ENCODE results near the gene NCOA7.

NCOA7 gene

DNA sequence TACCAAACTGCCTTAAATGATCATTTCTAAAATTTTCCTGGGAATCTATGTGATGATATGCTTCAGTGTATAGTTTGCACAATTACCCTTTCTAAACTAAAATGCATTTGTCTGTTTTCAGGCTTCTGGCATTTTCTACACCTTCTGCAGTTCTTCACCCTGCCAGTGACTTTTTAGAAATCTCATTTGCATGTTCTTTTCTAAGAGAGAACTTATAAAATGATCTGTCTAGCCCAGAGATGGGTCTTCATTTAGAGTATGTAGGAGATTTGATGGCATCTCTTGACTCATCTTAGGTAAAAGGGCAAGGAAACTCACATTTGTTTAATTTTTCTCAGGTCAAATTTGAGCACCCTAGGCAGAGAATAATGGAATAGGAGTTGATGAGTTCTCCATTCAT lies 17.8 kb downstream of the NCOA7 start:
- no peak for ATAC-seq
- TF ChIP-seq PPARA (CRISPR knock-in tag; IDR thresholded peaks at IDR 0.05; ENCODE audit: borderline replicate concordance) = no peak
- no peak for TF ChIP-seq ZNF70 (CRISPR knock-in tag; IDR thresholded peaks at IDR 0.05)
- TF ChIP-seq SNAI2 (CRISPR knock-in tag; IDR thresholded peaks at IDR 0.05) = no peak
- TF ChIP-seq TOX (CRISPR knock-in tag; IDR thresholded peaks at IDR 0.05; ENCODE audit: borderline replicate concordance) = no peak
- TF ChIP-seq ZNF8 (CRISPR knock-in tag; IDR thresholded peaks at IDR 0.05) = no peak
- TF ChIP-seq OSR1 (CRISPR knock-in tag; IDR thresholded peaks at IDR 0.05) = no peak
- TF ChIP-seq, protein P1, sequence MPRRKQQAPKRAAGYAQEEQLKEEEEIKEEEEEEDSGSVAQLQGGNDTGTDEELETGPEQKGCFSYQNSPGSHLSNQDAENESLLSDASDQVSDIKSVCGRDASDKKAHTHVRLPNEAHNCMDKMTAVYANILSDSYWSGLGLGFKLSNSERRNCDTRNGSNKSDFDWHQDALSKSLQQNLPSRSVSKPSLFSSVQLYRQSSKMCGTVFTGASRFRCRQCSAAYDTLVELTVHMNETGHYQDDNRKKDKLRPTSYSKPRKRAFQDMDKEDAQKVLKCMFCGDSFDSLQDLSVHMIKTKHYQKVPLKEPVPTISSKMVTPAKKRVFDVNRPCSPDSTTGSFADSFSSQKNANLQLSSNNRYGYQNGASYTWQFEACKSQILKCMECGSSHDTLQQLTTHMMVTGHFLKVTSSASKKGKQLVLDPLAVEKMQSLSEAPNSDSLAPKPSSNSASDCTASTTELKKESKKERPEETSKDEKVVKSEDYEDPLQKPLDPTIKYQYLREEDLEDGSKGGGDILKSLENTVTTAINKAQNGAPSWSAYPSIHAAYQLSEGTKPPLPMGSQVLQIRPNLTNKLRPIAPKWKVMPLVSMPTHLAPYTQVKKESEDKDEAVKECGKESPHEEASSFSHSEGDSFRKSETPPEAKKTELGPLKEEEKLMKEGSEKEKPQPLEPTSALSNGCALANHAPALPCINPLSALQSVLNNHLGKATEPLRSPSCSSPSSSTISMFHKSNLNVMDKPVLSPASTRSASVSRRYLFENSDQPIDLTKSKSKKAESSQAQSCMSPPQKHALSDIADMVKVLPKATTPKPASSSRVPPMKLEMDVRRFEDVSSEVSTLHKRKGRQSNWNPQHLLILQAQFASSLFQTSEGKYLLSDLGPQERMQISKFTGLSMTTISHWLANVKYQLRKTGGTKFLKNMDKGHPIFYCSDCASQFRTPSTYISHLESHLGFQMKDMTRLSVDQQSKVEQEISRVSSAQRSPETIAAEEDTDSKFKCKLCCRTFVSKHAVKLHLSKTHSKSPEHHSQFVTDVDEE (CRISPR knock-in tag; IDR thresholded peaks at IDR 0.05) = no peak
- no peak for TF ChIP-seq BACH2 (CRISPR knock-in tag; IDR thresholded peaks at IDR 0.05; ENCODE audit: borderline replicate concordance)
- TF ChIP-seq, protein P2, sequence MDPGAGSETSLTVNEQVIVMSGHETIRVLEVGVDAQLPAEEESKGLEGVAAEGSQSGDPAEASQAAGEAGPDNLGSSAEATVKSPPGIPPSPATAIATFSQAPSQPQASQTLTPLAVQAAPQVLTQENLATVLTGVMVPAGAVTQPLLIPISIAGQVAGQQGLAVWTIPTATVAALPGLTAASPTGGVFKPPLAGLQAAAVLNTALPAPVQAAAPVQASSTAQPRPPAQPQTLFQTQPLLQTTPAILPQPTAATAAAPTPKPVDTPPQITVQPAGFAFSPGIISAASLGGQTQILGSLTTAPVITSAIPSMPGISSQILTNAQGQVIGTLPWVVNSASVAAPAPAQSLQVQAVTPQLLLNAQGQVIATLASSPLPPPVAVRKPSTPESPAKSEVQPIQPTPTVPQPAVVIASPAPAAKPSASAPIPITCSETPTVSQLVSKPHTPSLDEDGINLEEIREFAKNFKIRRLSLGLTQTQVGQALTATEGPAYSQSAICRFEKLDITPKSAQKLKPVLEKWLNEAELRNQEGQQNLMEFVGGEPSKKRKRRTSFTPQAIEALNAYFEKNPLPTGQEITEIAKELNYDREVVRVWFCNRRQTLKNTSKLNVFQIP (CRISPR knock-in tag; IDR thresholded peaks at IDR 0.05; ENCODE audit: borderline replicate concordance, low read depth) = no peak
- TF ChIP-seq TCF4 (CRISPR knock-in tag; IDR thresholded peaks at IDR 0.05; ENCODE audit: borderline replicate concordance) = no peak
- TF ChIP-seq GLIS3 (CRISPR knock-in tag; IDR thresholded peaks at IDR 0.05) = no peak
- TF ChIP-seq ZC3H10 (CRISPR knock-in tag; IDR thresholded peaks at IDR 0.05) = no peak
- TF ChIP-seq ARNTL (CRISPR knock-in tag; IDR thresholded peaks at IDR 0.05; ENCODE audit: borderline replicate concordance, low read depth) = no peak
- no peak for TF ChIP-seq CSDC2 (CRISPR knock-in tag; IDR thresholded peaks at IDR 0.05)
- TF ChIP-seq, protein P3, sequence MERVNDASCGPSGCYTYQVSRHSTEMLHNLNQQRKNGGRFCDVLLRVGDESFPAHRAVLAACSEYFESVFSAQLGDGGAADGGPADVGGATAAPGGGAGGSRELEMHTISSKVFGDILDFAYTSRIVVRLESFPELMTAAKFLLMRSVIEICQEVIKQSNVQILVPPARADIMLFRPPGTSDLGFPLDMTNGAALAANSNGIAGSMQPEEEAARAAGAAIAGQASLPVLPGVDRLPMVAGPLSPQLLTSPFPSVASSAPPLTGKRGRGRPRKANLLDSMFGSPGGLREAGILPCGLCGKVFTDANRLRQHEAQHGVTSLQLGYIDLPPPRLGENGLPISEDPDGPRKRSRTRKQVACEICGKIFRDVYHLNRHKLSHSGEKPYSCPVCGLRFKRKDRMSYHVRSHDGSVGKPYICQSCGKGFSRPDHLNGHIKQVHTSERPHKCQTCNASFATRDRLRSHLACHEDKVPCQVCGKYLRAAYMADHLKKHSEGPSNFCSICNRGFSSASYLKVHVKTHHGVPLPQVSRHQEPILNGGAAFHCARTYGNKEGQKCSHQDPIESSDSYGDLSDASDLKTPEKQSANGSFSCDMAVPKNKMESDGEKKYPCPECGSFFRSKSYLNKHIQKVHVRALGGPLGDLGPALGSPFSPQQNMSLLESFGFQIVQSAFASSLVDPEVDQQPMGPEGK (CRISPR knock-in tag; IDR thresholded peaks at IDR 0.05; ENCODE audit: borderline replicate concordance) = no peak
- TF ChIP-seq ZFP30 (CRISPR knock-in tag; IDR thresholded peaks at IDR 0.05) = no peak
- no peak for TF ChIP-seq RARB (CRISPR knock-in tag; IDR thresholded peaks at IDR 0.05)
- TF ChIP-seq, protein P4, sequence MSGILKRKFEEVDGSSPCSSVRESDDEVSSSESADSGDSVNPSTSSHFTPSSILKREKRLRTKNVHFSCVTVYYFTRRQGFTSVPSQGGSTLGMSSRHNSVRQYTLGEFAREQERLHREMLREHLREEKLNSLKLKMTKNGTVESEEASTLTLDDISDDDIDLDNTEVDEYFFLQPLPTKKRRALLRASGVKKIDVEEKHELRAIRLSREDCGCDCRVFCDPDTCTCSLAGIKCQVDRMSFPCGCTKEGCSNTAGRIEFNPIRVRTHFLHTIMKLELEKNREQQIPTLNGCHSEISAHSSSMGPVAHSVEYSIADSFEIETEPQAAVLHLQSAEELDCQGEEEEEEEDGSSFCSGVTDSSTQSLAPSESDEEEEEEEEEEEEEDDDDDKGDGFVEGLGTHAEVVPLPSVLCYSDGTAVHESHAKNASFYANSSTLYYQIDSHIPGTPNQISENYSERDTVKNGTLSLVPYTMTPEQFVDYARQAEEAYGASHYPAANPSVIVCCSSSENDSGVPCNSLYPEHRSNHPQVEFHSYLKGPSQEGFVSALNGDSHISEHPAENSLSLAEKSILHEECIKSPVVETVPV (CRISPR knock-in tag; IDR thresholded peaks at IDR 0.05) = no peak
- TF ChIP-seq ISL1 (CRISPR knock-in tag; IDR thresholded peaks at IDR 0.05) = no peak

DNA sequence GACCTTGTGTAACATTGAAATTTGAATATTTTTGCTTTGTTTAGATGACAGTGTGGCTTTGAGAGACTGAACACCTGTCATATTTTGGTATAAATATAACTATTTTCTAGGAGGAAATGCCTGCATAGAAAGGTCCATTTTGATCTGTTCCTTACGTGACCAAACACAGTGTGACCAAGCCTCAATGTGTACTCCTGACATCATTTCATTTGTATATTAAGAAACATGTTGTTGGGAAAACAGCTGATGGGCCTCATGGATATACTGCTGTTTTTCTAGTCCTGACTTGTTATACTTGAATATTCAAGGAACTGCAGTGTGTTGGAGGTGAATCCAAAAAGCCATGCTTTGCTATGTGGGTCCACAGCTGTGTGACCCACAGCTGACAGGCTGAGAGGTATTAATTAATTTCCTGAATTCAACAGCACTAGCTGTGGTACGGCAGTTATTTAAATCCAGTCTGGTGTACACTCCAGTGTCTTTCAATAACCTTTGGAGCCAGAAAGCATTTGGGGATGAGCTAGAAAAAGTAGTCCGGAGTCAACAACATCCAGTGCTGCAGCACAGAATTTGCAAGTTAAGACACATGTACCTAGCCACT lies 18.9 kb downstream of the NCOA7 start:
- ATAC-seq = no peak
- TF ChIP-seq SNAI2 (CRISPR knock-in tag; IDR thresholded peaks at IDR 0.05) = no peak

DNA sequence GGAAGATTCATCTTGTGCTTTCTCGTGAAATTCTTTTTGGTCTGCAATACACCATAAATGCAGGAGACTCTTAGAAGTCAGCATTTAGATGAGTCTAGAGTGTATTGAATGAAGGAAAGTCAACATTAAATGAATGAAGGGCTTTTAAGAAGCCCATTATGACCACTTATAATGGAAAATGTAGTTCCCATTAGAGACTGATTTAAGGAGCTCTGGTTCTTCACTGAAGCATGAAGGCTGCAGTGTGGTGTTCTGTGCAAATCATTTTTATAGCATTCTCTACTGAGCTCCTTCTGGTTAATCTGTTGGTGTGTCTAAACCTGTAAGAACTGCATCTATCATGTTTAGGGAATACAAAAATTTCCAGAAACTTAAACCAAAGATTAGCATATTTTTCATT lies 19.7 kb downstream of the NCOA7 start:
- ATAC-seq = no peak
- TF ChIP-seq ZFP3 (CRISPR knock-in tag; IDR thresholded peaks at IDR 0.05) (no peak), ISL1 (CRISPR knock-in tag; IDR thresholded peaks at IDR 0.05) (peak; percentile 92), GLIS3 (CRISPR knock-in tag; IDR thresholded peaks at IDR 0.05) (no peak), ZNF565 (CRISPR knock-in tag; conservative IDR thresholded peaks at IDR 0.05; ENCODE audit: low read depth) (no peak), TCF4 (CRISPR knock-in tag; IDR thresholded peaks at IDR 0.05; ENCODE audit: borderline replicate concordance) (no peak), SNAI2 (CRISPR knock-in tag; IDR thresholded peaks at IDR 0.05) (0 out of 2 replicates have a peak, but pooled peaks have one; percentile 40), ZFP30 (CRISPR knock-in tag; IDR thresholded peaks at IDR 0.05) (no peak), BACH2 (CRISPR knock-in tag; IDR thresholded peaks at IDR 0.05; ENCODE audit: borderline replicate concordance) (no peak), ARNTL (CRISPR knock-in tag; IDR thresholded peaks at IDR 0.05; ENCODE audit: borderline replicate concordance, low read depth) (no peak)
- TF ChIP-seq, protein P1 (CRISPR knock-in tag; IDR thresholded peaks at IDR 0.05) = no peak
